ENCODE results near the gene VPS25. TPM values are rescaled to one million over a fixed set of nuclear protein-coding genes. Genes with fewer than 3 reads are reported as not detected.

Gene VPS25
- total RNA-seq, 2 experiments from 2014 or later = 78.4 to 84.1 TPM

GRCh38 chr17:42795465-42795864 is 22.2 kb downstream of the VPS25 start:
- no peak overlapping the region for H3K27ac ChIP-seq (ENCODE audit: low read depth, low read length, poor library complexity, severe bottlenecking)
- H3K36me3 ChIP-seq (ENCODE audit: insufficient read depth, low read length) = no peaks in the 10 kb centered on the region
- intact Hi-C loops (cut with micrococcal nuclease; ENCODE audit: unreplicated experiment) = no loop called here
- POLR2A ChIA-PET = no interaction called here
- CTCF ChIA-PET (ENCODE audit: unreplicated experiment) = no interaction called here
- no peak overlapping the region for H3K4me2 ChIP-seq (ENCODE audit: low read length)
- H2AFZ ChIP-seq (ENCODE audit: low read length) = no peak overlapping the region
- no peaks in the 10 kb centered on the region for H3K9me3 ChIP-seq (ENCODE audit: low read length)
- no TSS peak for BruUV-seq (replicated peaks)
- H3K9me2 ChIP-seq (ENCODE audit: insufficient read depth, low read length) = no peaks in the 10 kb centered on the region
- H4K20me1 ChIP-seq (ENCODE audit: insufficient read depth, low read length) = no peaks in the 10 kb centered on the region
- no peaks in the 10 kb centered on the region for H3K79me2 ChIP-seq (ENCODE audit: insufficient read depth, low read depth, low read length)
- no peak for TF ChIP-seq CTCF (conservative IDR thresholded peaks at IDR 0.05; ENCODE audit: low read length)
- no peak overlapping the region for H3K4me3 ChIP-seq (ENCODE audit: low read depth, low read length, poor library complexity, severe bottlenecking)
- no peak for DNase-seq (ENCODE audit: low spot score)
- no peaks in the 10 kb centered on the region for H3K4me1 ChIP-seq (ENCODE audit: insufficient read depth, low read length, poor library complexity, severe bottlenecking)

GRCh38 chr17:42796066-42796758 is 23.0 kb downstream of the VPS25 start:
- Histone ChIP-seq H3K4me3 (ENCODE audit: low read depth, low read length, poor library complexity, severe bottlenecking) (no peak overlapping the region), H4K20me1 (ENCODE audit: insufficient read depth, low read length) (no peaks in the 10 kb centered on the region), H3K9me2 (ENCODE audit: insufficient read depth, low read length) (no peaks in the 10 kb centered on the region), H3K36me3 (ENCODE audit: insufficient read depth, low read length) (no peaks in the 10 kb centered on the region), H3K4me2 (ENCODE audit: low read length) (no peak overlapping the region), H3K4me1 (ENCODE audit: insufficient read depth, low read length, poor library complexity, severe bottlenecking) (no peaks in the 10 kb centered on the region), H2AFZ (ENCODE audit: low read length) (no peak overlapping the region), H3K9me3 (ENCODE audit: low read length) (no peaks in the 10 kb centered on the region), H3K79me2 (ENCODE audit: insufficient read depth, low read depth, low read length) (no peaks in the 10 kb centered on the region), H3K27ac (ENCODE audit: low read depth, low read length, poor library complexity, severe bottlenecking) (no peak overlapping the region)
- ChIA-PET POLR2A (interaction anchor here (0.5 kb wide), 1 partner anchor 61 kb away, joined by 3 read pairs; no protein-coding TSS in a partner anchor), CTCF (ENCODE audit: unreplicated experiment) (no interaction called here)
- intact Hi-C loops (cut with micrococcal nuclease; ENCODE audit: unreplicated experiment) = no loop called here
- TF ChIP-seq CTCF (conservative IDR thresholded peaks at IDR 0.05; ENCODE audit: low read length) = no peak
- TF ChIP-seq EZH2phosphoT487 (IDR thresholded peaks at IDR 0.05; ENCODE audit: borderline replicate concordance, low read depth, low read length) = no peak
- DNase-seq (ENCODE audit: low spot score) = no peak
- BruUV-seq (replicated peaks) = no TSS peak

All from OCI-LY7 (cell line).